ENCODE results near the gene TEX101. TPM values are rescaled to one million over a fixed set of nuclear protein-coding genes. Genes with fewer than 3 reads are reported as not detected.

The TEX101 gene
- total RNA-seq, 1 donor from 2014 or later, result not detected

DNA sequence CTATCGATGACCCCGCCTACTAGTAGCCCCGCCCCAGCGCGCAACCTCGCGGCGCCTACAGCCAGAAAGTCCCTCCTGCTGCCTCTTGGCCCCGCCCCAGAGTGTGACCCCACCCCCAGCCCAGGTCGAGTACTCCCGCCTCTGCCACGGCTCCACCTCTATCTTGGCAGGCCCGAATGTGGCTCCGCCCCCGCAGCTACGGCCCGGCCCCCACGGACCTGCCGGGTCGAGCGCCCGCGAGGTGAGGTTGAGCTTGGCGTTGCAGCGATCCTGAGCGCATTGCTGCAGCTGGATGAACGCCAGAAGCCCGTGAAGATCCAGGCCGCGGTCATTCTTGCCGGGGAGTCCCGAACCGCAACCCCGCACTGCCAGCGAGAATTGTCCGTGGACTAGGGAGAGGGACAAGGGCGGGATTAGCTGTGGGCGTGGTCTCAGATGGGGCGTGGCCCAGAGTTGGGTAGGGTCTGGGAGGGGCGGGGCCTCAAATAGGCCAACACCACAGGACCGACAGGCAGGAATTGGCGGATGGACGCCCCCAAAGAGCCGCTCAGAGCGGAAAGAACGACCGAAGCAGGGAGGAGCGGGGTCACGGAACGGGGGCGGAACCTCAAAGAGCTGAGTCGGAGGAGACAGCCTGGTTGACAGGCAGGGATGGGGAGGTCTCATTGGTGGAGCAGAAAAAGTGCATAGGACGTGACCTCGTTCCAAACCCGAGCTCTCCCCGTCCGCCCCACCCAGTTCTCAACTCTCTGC is 48.9 kb downstream of the TEX101 start:
- peak; percentile 90 to 94 for DNase-seq (ENCODE audit: low spot score in 2 of 2, unreplicated experiment in 2 of 2)
- TF ChIP-seq, protein P1, sequence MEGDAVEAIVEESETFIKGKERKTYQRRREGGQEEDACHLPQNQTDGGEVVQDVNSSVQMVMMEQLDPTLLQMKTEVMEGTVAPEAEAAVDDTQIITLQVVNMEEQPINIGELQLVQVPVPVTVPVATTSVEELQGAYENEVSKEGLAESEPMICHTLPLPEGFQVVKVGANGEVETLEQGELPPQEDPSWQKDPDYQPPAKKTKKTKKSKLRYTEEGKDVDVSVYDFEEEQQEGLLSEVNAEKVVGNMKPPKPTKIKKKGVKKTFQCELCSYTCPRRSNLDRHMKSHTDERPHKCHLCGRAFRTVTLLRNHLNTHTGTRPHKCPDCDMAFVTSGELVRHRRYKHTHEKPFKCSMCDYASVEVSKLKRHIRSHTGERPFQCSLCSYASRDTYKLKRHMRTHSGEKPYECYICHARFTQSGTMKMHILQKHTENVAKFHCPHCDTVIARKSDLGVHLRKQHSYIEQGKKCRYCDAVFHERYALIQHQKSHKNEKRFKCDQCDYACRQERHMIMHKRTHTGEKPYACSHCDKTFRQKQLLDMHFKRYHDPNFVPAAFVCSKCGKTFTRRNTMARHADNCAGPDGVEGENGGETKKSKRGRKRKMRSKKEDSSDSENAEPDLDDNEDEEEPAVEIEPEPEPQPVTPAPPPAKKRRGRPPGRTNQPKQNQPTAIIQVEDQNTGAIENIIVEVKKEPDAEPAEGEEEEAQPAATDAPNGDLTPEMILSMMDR (IDR thresholded peaks at IDR 0.05; ENCODE audit: unreplicated experiment), result no peak
- peak overlapping the region; percentile 92 for H3K4me3 Mint-ChIP-seq
- H3K9me3 Mint-ChIP-seq, result no peaks in the 10 kb centered on the region
- peak overlapping the region; percentile 95 for H3K27ac Mint-ChIP-seq
- peaks cover 5% of the 10 kb centered on the region for H3K4me1 Mint-ChIP-seq
- H3K27me3 Mint-ChIP-seq (ENCODE audit: low read depth), result peaks cover 33% of the 10 kb centered on the region
- H3K36me3 Mint-ChIP-seq, result peaks cover 6% of the 10 kb centered on the region

DNA sequence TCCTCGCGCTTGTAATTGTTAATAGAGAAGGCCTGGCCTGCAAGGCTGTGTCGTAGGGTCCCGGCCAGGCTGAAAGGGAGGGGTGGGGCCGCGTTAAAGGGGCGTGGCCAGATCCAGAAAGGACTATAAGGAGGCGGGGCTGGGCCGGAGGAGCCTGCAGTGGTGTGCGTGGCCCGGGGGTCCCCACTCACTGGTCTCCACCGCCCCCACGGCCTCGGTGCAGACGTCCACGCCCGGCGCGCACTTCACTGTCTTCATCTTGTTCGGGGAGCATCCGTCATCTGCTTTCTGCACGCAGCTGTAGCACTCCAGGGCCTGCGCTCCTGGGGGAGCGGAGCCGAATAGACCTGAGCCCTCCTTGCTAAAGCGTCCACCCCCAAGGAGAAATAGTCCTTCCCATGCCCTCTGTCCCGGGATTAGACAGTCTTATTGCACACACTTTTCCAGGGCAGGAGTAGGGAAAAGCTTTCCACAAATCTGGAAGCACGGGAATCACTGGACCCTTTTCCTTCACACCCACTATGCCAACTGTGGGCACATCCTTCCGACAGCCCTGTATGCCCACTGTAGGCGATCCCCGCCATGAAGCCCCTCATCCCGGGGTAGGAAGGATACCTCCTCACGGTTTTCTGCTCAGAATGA is 49.6 kb downstream of the TEX101 start:
- TF ChIP-seq, protein P1 (IDR thresholded peaks at IDR 0.05; ENCODE audit: unreplicated experiment), result no peak
- Mint-ChIP-seq H3K4me1 (peaks cover 5% of the 10 kb centered on the region), H3K27me3 (ENCODE audit: low read depth) (peaks cover 33% of the 10 kb centered on the region), H3K9me3 (no peaks in the 10 kb centered on the region), H3K36me3 (peaks cover 6% of the 10 kb centered on the region), H3K4me3 (peak overlapping the region; percentile 92), H3K27ac (peak overlapping the region; percentile 95)
- peak; percentile 42 to 73 for DNase-seq (ENCODE audit: low spot score in 2 of 2, unreplicated experiment in 2 of 2)

DNA sequence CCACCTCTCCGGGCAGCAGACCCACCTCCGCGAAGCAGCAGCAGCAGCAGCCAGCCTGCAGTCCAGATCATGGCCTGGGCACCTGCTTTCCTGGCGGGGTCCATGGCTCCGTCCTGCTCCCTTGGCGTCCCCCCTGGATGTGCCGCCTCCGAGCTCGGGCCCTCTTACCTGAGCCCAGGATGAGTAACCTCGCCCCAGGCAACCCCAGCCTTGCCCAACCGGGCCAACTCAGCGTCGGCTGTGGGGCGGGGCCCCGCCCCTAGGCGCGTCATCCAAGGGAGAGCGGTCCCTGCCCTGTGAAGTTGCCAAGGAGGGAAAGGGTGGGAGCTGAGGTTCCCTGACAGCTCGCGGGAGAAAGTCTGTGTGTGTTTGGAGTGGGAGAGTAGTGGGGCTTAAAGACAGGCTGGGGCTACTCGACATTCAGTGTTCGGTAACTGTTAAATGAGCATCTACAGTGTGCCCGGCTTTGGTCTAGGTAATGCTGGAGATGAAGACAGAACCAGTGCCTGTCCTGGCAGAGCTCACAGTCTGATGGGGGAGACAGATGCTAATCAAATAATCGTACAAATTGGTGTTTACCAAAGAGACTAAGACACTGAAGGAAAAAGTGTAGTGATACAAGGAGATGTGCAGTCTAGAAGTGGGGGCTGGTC is 50.9 kb downstream of the TEX101 start, which contains the start of gene LYPD3:
LYPD3 (minus strand) TSS at position 141 of the 653 bp plus-strand sequence; CDS start at position 104, 37 bp downstream.
- TF ChIP-seq, protein P1 (IDR thresholded peaks at IDR 0.05; ENCODE audit: unreplicated experiment), result no peak
- H3K4me1 Mint-ChIP-seq, result peaks cover 8% of the 10 kb centered on the region
- DNase-seq (ENCODE audit: low spot score in 2 of 2, unreplicated experiment in 2 of 2), result no peak
- H3K4me3 Mint-ChIP-seq, result peak within 1 kb of the TSS; percentile 92
- H3K27ac Mint-ChIP-seq, result peak within 1 kb of the TSS; percentile 67
- H3K36me3 Mint-ChIP-seq, result peaks cover 6% of the 10 kb centered on the region
- peaks cover 30% of the 10 kb centered on the region for H3K27me3 Mint-ChIP-seq (ENCODE audit: low read depth)
- no peaks in the 10 kb centered on the region for H3K9me3 Mint-ChIP-seq

DNA sequence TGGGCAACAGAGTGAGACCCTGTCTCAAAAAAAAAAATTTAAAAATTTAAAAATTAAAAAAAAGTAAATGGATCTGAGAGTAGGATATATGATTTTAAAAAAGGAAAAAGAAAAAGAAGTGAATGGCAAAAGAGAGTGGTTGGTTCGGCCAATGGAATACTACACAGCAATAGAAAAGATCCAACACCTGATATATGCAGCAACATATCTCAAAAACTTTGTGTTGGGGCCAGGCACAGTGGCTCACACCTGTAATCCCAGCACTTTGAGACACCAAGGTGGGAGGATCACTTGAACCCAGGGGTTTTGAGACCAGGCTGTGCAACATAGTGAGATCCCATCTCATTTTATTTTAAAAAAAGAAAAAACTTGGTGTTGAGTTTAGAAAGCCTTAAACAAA is 52.1 kb downstream of the TEX101 start:
- H3K4me3 Mint-ChIP-seq, result no peak overlapping the region
- no peak for DNase-seq (ENCODE audit: low spot score in 2 of 2, unreplicated experiment in 2 of 2)
- no peaks in the 10 kb centered on the region for H3K9me3 Mint-ChIP-seq
- TF ChIP-seq, protein P1 (IDR thresholded peaks at IDR 0.05; ENCODE audit: unreplicated experiment), result no peak
- H3K36me3 Mint-ChIP-seq, result no peaks in the 10 kb centered on the region
- peaks cover 16% of the 10 kb centered on the region for H3K4me1 Mint-ChIP-seq
- H3K27ac Mint-ChIP-seq, result no peak overlapping the region
- H3K27me3 Mint-ChIP-seq (ENCODE audit: low read depth), result peaks cover 19% of the 10 kb centered on the region

DNA sequence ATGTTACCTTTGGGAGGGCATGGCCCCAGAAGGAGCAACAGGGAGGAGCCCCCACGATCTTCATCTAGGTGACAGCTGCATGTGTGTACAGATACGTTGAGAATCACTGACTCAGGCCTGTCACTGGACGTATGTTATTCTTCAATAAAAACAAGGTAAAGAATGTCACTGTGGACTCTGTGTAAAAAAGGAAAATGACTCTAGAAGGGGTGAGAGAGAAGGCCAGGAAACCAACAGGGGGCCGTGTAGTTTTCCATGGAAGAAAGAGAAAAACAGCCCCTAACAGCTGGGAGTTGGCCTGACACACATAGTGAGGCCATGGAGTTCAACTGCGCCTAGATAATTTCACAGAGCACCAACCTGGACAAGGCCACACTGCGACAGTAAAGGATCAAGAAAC is 52.6 kb downstream of the TEX101 start:
- DNase-seq (ENCODE audit: low spot score in 2 of 2, unreplicated experiment in 2 of 2), result no peak
- H3K27ac Mint-ChIP-seq, result no peak overlapping the region
- peaks cover 15% of the 10 kb centered on the region for H3K27me3 Mint-ChIP-seq (ENCODE audit: low read depth)
- TF ChIP-seq, protein P1 (IDR thresholded peaks at IDR 0.05; ENCODE audit: unreplicated experiment), result no peak
- H3K4me3 Mint-ChIP-seq, result no peak overlapping the region
- no peaks in the 10 kb centered on the region for H3K9me3 Mint-ChIP-seq
- no peaks in the 10 kb centered on the region for H3K36me3 Mint-ChIP-seq
- peaks cover 16% of the 10 kb centered on the region for H3K4me1 Mint-ChIP-seq

All from mesothelial cell of epicardium (in vitro differentiated cells).